SK-N-SH (cell line): ENCODE data around the gene LRRC57. TPM values are rescaled to one million over a fixed set of nuclear protein-coding genes. Genes with fewer than 3 reads are reported as not detected.

Source experiments
- CTCF ChIA-PET: fragments of 300-600, 350-600 bp; formaldehyde crosslinking; extraction: SDS; loops from one replicate; lab custom pipeline; 2021; lab: Yijun Ruan, JAX
- POLR2A ChIA-PET: fragments of 350-600 bp; sonication (Branson Sonifier 250); formaldehyde crosslinking; extraction: SDS; loops from one replicate; lab custom pipeline; 2020; ENCODE audit warnings: antibody characterized with exemption, inconsistent platforms; lab: Yijun Ruan, JAX
- DNase-seq: peaks from one replicate; pipeline ENCODE4 v3.0.0; 2012
- H2AFZ ChIP-seq: fragments of 200-600 bp; sonication (generic); 2 replicates; pipeline ENCODE4 v1.8.1; 2016; ENCODE audit warnings: antibody characterized with exemption, mild to moderate bottlenecking, low read depth
- H3F3A ChIP-seq: fragments of 200-600 bp; sonication (generic); replicated peaks from 2 replicates; pipeline ENCODE3; 2016; ENCODE audit warnings: antibody characterized with exemption, mild to moderate bottlenecking; ENCODE audit not compliant: insufficient read depth
- H3K27ac ChIP-seq, 2 experiments: fragments of 200-500 bp in 1 of 2; fragments of 200-600 bp in 1 of 2; sonication (Bioruptor generic) in 1 of 2; sonication (generic), shearing (Covaris generic) in 1 of 2; 2 replicates each; pipeline versions ENCODE4 v1.5.1 to v1.6.1; 2014 to 2016; ENCODE audit warnings: low read depth in 2 of 2, inconsistent platforms in 1 of 2, low read length in 1 of 2, mild to moderate bottlenecking in 1 of 2, mixed read lengths in 1 of 2
- H3K27me3 ChIP-seq: fragments of 200-600 bp; sonication (generic), shearing (Covaris generic); 2 replicates; pipeline ENCODE4 v1.6.1; 2016; ENCODE audit warnings: mixed run types; ENCODE audit not compliant: insufficient read depth
- H3K36me3 ChIP-seq, 2 experiments: fragments of 200-500 bp in 1 of 2; fragments of 200-600 bp in 1 of 2; sonication (Bioruptor generic) in 1 of 2; sonication (generic) in 1 of 2; replicated peaks in 1 of 2; 2 replicates each; pipeline versions ENCODE3 to v1.5.1; 2014 to 2016; ENCODE audit warnings: low read length in 1 of 2, mild to moderate bottlenecking in 1 of 2; ENCODE audit not compliant: insufficient read depth in 2 of 2, control insufficient read depth in 1 of 2
- H3K4me1 ChIP-seq, 2 experiments: fragments of 200-500 bp in 1 of 2; fragments of 200-600 bp in 1 of 2; sonication (Bioruptor generic) in 1 of 2; sonication (generic), shearing (Covaris generic) in 1 of 2; 2 replicates each; pipeline versions ENCODE4 v1.5.1 to v1.6.1; 2014 to 2016; ENCODE audit warnings: low read depth in 1 of 2, low read length in 1 of 2, mixed run types in 1 of 2; ENCODE audit not compliant: insufficient read depth in 2 of 2, control insufficient read depth in 1 of 2
- H3K4me2 ChIP-seq: fragments of 200-600 bp; sonication (generic), shearing (Covaris generic); 2 replicates; pipeline ENCODE4 v1.6.1; 2017; ENCODE audit warnings: mixed run types
- H3K4me3 ChIP-seq, 2 experiments: fragments of 200-500 bp in 1 of 2; fragments of 200-600 bp in 1 of 2; sonication (Bioruptor generic) in 1 of 2; sonication (generic), shearing (Covaris generic) in 1 of 2; 2 replicates each; pipeline versions ENCODE4 v1.5.1 to v1.8.1; 2014 to 2016; ENCODE audit warnings: low read depth in 2 of 2, inconsistent platforms in 1 of 2, low read length in 1 of 2, mild to moderate bottlenecking in 1 of 2, mixed read lengths in 1 of 2, moderate library complexity in 1 of 2
- H3K79me2 ChIP-seq: fragments of 200-600 bp; sonication (generic); 2 replicates; pipeline ENCODE4 v1.8.1; 2017; ENCODE audit warnings: mild to moderate bottlenecking; ENCODE audit not compliant: insufficient read depth
- H3K9ac ChIP-seq: fragments of 200-600 bp; sonication (generic); 2 replicates; pipeline ENCODE4 v1.6.1; 2017; ENCODE audit warnings: mixed run types
- H3K9me2 ChIP-seq: fragments of 200-600 bp; sonication (generic); 2 replicates; pipeline ENCODE4 v1.6.1; 2017; ENCODE audit warnings: mixed run types
- H3K9me3 ChIP-seq: fragments of 200-600 bp; sonication (generic); 2 replicates; pipeline ENCODE4 v1.6.1; 2017; ENCODE audit warnings: mixed run types, mild to moderate bottlenecking, moderate library complexity
- H4K20me1 ChIP-seq: fragments of 200-600 bp; sonication (generic); 2 replicates; pipeline ENCODE4 v1.6.1; 2017; ENCODE audit warnings: mild to moderate bottlenecking, mixed run types; ENCODE audit not compliant: insufficient read depth
- CHD2 ChIP-seq: fragments of 150-350 bp; IDR thresholded peaks from 2 replicates; pipeline ENCODE4 v1.6.1; 2018; ENCODE audit warnings: low read length; ENCODE audit not compliant: partially characterized antibody
- ELF1 ChIP-seq: IDR thresholded peaks from 2 replicates; pipeline ENCODE4 v1.4.0; 2012
- EP300 ChIP-seq, 2 experiments: IDR thresholded peaks; 2 replicates each; pipeline versions ENCODE4 v1.4.0 to v1.6.1; 2012; ENCODE audit warnings: borderline replicate concordance in 1 of 2, low read depth in 1 of 2, low read length in 1 of 2
- EZH2phosphoT487 ChIP-seq: fragments of 200-600 bp; sonication (generic); IDR thresholded peaks from 2 replicates; pipeline ENCODE4 v1.6.1; 2017; ENCODE audit warnings: low read depth, mixed run types, mild to moderate bottlenecking, antibody characterized with exemption, moderate library complexity, borderline replicate concordance
- FOXJ3 ChIP-seq: sonication (generic); formaldehyde crosslinking; IDR thresholded peaks from 2 replicates; pipeline ENCODE4 v1.5.1; 2020; ENCODE audit warnings: mild to moderate bottlenecking, missing genetic modification reagents
- MEF2A ChIP-seq: IDR thresholded peaks from 2 replicates; pipeline ENCODE4 v1.4.0; 2012; ENCODE audit warnings: low read depth, borderline replicate concordance
- MXI1 ChIP-seq: IDR thresholded peaks from 2 replicates; pipeline ENCODE4 v1.6.1; 2012; ENCODE audit warnings: mild to moderate bottlenecking, low read depth, low read length, improper control_type of control experiment
- NFIC ChIP-seq: IDR thresholded peaks from 2 replicates; pipeline ENCODE4 v1.4.0; 2012; ENCODE audit warnings: borderline replicate concordance
- PBX3 ChIP-seq: IDR thresholded peaks from 2 replicates; pipeline ENCODE4; 2012
- POLR2AphosphoS5 ChIP-seq: IDR thresholded peaks from 2 replicates; pipeline ENCODE4 v1.6.1; 2012; ENCODE audit warnings: low read depth, low read length
- RCOR1 ChIP-seq: fragments of 150-350 bp; IDR thresholded peaks from 2 replicates; pipeline ENCODE4 v1.6.1; 2017; ENCODE audit warnings: antibody characterized with exemption, low read length
- RXRA ChIP-seq: IDR thresholded peaks from 2 replicates; pipeline ENCODE4 v1.4.0; 2012; ENCODE audit warnings: low read depth, mild to moderate bottlenecking, borderline replicate concordance
- SMC3 ChIP-seq: IDR thresholded peaks from 2 replicates; pipeline ENCODE4 v1.6.1; 2012; ENCODE audit warnings: low read depth, low read length, improper control_type of control experiment
- TCF12 ChIP-seq: IDR thresholded peaks from 2 replicates; pipeline ENCODE4 v1.4.0; 2012
- USF2 ChIP-seq: fragments of 150-350 bp; IDR thresholded peaks from 2 replicates; pipeline ENCODE4 v1.6.1; 2017; ENCODE audit warnings: antibody characterized with exemption, low read length, low read depth, borderline replicate concordance
- YY1 ChIP-seq: IDR thresholded peaks from 2 replicates; pipeline ENCODE4 v1.4.0; 2012; ENCODE audit warnings: low read depth, mild to moderate bottlenecking
- WGBS: methylation state at CpG from one replicate; pipeline ENCODE4 v1.1.6; 2017; ENCODE audit warnings: low lambda C conversion rate; 5-methylcytosine and 5-hydroxymethylcytosine counted together
- polyA plus RNA-seq, 3 experiments: library from polyadenylated mRNA; depleted of rRNA; stranded (reverse); fragments of >200 nt; gene quantifications; 2 replicates each; pipeline ENCODE4 v1.2.3, GENCODE V29; 2012

Gene LRRC57
- polyA plus RNA-seq, 1 of the 3 experiments (the other 2 are of a cell fraction): 6.4 TPM

GRCh38 chr15:42577514-42578031 lies 29.0 kb upstream of the LRRC57 start:
- no peak for DNase-seq
- Histone ChIP-seq H3K9me3 (no peaks in the 10 kb centered on the region), H3K9me2 (no peaks in the 10 kb centered on the region), H3F3A (peaks cover 13% of the 10 kb centered on the region), H3K4me3 (no peak overlapping the region), H3K79me2 (peaks cover 36% of the 10 kb centered on the region), H3K4me2 (0 out of 2 replicates have a peak overlapping the region, but pooled peaks have one; percentile 83), H3K27me3 (no peaks in the 10 kb centered on the region), H4K20me1 (no peaks in the 10 kb centered on the region), H2AFZ (no peak overlapping the region), H3K9ac (no peak overlapping the region), H3K4me1 (peaks cover 0 to 22% of the 10 kb centered on the region in 2 experiments; a peak in 2 of 4 replicates), H3K36me3 (no peaks in the 10 kb centered on the region), H3K27ac (no peak overlapping the region)
- CTCF ChIA-PET: interaction anchor here (1.9 kb wide), 1 partner anchor 14 kb away, joined by 5 read pairs; no protein-coding TSS in a partner anchor
- POLR2A ChIA-PET: no interaction called here
- TF ChIP-seq TCF12: peak; percentile 59
- no peak for TF ChIP-seq USF2
- TF ChIP-seq CHD2: no peak
- peak; percentile 56 for TF ChIP-seq PBX3
- no peak for TF ChIP-seq RXRA
- peak; percentile 55; the same call in 1 of the 2 replicates for TF ChIP-seq NFIC
- no peak for TF ChIP-seq POLR2AphosphoS5
- WGBS: 82% methylated on average over 1 of the region's 1 CpG

GRCh38 chr15:42576776-42577175 lies 28.2 kb upstream of the LRRC57 start:
- peak overlapping the region in 1 of 2 experiments; percentile 80; a peak in 1 of 4 replicates for H3K4me3 ChIP-seq
- H3K27me3 ChIP-seq: no peaks in the 10 kb centered on the region
- POLR2A ChIA-PET: no interaction called here
- H3K9ac ChIP-seq: no peak overlapping the region; the same call in 1 of the 2 replicates
- H3K9me3 ChIP-seq: no peaks in the 10 kb centered on the region
- peaks cover 0 to 17% of the 10 kb centered on the region in 2 experiments; a peak in 1 of 4 replicates for H3K4me1 ChIP-seq
- H3K79me2 ChIP-seq: peaks cover 29% of the 10 kb centered on the region
- H3K4me2 ChIP-seq: peak overlapping the region; percentile 83
- WGBS: 92% methylated on average over 1 of the region's 1 CpG
- no peaks in the 10 kb centered on the region for H3K9me2 ChIP-seq
- no peaks in the 10 kb centered on the region for H4K20me1 ChIP-seq
- peaks cover 21% of the 10 kb centered on the region for H3F3A ChIP-seq
- TF ChIP-seq MEF2A (no peak), FOXJ3 (CRISPR knock-in tag) (no peak), EZH2phosphoT487 (no peak), MXI1 (no peak), EP300 (IDR thresholded peaks at IDR 0.05; ENCODE audit: borderline replicate concordance in 1 of 2, low read depth in 1 of 2, low read length in 1 of 2) (no peak), YY1 (no peak), USF2 (no peak), ELF1 (no peak), NFIC (no peak), RXRA (no peak), SMC3 (no peak), RCOR1 (no peak), CHD2 (no peak)
- H3K36me3 ChIP-seq: no peaks in the 10 kb centered on the region
- peak; percentile 30 for DNase-seq
- no peak overlapping the region for H2AFZ ChIP-seq
- CTCF ChIA-PET: interaction anchor here (1.9 kb wide), 1 partner anchor 15 kb away, joined by 5 read pairs; no protein-coding TSS in a partner anchor
- no peak overlapping the region for H3K27ac ChIP-seq
